ENCODE results near the gene KCNQ4. TPM values are rescaled to one million over a fixed set of nuclear protein-coding genes. Genes with fewer than 3 reads are reported as not detected.

Gene KCNQ4
- polyA plus RNA-seq, 3 donors = 0.67 to 0.88 (median 0.70) TPM

DNA sequence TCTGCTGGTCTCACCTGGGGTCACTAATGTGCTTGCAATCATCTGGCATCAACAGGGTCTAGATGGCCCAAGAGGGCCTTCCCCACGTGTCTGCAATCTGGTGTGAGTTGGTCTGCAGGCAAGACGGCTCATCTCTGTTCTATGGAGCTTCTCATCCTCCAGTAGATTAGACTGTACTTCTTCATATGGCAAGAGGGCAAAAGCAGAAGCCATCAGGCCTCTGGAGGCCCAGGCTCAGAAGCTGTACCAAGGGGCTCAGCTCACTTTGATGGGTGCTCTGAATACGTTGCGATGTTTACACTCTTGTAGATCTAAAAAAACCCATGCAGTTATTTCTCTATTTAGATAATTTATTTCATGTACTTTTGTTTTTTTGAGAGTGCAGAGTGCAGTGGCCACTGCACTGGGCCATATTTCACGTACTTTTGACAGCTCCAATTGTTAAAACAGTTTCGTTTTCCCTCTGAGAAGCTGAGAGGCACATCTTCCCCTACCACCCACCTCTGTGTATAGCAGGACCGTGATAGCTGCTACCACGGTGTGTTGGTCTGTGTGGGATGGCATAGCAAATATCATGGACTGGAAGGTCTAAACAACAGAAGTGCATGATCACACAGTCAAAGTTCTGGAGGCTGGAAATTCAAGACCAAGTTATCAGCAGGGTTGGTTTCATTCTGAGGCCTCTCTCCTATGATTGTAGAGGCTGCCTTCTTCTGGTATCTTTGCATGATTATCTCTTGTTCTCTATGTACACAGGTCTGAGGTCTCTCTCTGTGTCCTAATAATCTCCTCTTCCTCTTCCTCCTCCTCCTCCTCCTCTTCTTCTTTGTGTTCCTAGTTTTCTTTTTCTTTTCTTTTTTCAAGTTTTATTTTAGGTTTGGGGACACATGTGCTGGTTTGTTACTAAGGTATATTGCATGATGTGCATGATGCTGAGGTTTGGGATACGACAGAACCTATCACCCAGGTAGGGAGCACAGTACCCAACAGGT is 61.6 kb downstream of the KCNQ4 start:
- H3K27ac ChIP-seq (ENCODE audit: low read depth, low read length) = no peak overlapping the region
- WGBS, 3 donors = 54 to 68% (median 63%) methylated on average over 9 of the region's 9 CpGs

DNA sequence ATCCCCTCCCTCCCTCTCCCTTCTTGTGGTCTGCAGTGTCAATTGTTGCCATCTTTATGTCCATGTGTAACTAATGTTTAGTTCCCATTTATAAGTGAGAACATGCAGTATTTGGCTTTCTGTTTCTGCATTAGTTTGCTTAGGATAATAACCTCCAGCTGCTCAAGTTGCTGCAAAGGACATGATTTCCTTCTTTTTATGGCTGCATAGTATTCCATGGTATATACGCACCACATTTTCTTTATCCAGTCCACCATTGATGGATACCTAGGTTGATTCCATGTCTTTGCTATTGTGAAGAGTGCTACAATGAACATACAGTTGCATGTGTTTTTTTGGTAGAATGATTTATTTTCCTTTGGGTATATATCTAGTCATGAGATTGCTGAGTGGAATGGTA is 62.3 kb downstream of the KCNQ4 start:
- no peak overlapping the region for H3K27ac ChIP-seq (ENCODE audit: low read depth, low read length)
- 97 to 98% (median 97%) methylated on average over 1 of the region's 1 CpG for WGBS, 3 donors

DNA sequence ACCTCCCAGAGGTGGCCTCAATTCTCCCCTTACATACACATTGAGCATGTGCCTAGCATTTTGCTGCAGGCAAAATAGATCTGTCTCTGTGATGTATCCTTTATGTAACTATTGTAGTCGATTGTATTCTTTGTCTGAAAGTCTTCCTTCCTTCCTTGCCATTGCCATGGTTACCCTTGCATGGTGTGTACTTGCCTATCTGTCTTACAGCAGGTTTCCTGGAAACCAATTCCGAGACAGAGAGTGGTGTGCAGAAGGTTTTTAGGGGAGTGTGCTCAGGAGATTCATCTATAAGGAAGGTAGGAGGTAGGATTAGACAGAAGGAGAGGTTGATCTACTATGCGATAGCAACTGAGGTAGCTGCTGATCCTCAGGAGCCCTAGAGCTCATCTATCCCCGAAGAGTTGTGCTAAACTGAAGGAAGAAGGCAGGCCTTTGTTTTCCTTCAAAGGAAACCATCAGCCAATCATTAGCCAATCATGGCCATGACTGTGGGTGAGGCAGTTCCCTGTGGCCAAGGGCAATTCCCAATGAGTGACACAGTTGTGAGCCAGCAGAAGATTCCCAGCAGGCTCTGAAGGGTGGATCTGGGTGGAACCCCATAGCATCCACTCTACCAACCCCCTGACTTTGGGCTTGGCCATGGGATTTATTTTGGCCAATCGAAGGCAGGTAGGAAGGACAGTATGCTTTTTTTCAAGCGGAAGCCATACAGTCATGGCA is 63.6 kb downstream of the KCNQ4 start:
- H3K27ac ChIP-seq (ENCODE audit: low read depth, low read length) = no peak overlapping the region
- 75 to 85% (median 81%) methylated on average over 6 of the region's 6 CpGs for WGBS, 3 donors

DNA sequence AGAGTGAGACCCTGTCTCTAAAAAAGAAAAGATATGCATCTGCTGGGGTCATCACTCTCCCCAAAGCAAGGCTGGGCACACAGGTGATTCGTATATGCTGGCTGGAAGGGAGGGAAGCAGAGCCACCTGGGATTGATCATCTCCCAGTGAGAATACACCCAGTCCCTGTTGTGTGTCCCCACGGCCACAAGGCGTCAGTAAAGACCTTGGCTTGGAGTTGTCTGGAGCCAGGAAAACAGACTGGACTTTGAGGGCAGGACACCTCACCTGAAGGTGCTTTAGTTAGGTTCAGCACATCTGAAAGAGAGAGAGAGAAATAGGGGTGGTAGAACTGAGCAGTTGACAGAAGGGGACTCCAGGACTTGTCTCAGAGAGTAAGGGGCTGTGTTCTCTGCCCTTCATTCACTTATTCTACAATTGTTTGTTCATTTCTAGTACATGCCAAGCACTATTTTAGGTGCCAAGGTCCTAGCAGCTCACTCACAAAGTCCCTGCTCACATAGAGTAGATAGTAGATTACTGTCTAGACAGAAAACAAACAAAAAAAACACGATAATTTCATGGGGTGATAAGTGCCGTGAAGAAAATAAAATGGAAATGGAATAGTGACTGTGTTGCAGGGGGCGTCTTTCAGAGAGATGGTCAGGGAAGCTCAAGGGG is 65.1 kb downstream of the KCNQ4 start:
- H3K27ac ChIP-seq (ENCODE audit: low read depth, low read length) = no peak overlapping the region
- WGBS, 3 donors = 21 to 65% (median 55%) methylated on average over 6 of the region's 6 CpGs

DNA sequence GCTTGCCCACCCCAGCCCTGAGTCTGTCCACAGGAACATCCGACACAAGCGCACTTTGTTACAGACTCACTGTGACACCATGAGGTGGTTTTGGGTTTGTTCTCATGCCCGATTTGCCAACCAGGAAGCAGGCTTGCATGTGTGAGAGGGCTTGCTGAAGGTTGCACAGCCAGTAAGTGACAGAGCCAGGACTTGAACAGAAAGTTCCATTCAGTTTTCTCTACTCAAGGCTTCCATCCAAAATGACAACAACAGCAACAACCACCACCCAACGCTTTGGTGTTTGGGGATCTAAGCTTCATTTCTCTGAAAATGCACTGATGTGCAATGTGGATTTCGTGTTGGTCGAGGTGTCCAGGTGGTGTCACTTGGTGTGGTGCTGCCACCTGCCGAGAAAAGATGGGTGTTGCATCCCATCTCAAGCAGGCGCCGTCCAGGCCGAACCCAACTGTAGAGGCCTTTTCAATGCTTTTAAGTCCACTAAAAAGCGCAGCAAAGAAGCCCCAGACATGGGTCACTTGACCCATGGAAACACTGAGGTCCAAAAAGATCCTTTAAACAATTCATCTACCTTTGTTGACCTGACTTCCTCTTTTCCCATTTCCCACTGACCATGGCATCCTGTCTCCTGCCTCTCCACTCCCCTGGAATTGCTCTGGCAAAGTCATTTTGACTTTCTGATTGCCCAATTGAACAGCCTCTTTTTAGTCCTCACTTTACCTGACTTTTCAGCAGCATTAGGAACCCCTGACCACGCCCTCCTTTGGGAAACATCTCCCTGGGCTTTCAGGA is 66.4 kb downstream of the KCNQ4 start:
- 12 to 20% (median 17%) methylated on average over 12 of the region's 12 CpGs for WGBS, 3 donors
- H3K27ac ChIP-seq (ENCODE audit: low read depth, low read length) = no peak overlapping the region

DNA sequence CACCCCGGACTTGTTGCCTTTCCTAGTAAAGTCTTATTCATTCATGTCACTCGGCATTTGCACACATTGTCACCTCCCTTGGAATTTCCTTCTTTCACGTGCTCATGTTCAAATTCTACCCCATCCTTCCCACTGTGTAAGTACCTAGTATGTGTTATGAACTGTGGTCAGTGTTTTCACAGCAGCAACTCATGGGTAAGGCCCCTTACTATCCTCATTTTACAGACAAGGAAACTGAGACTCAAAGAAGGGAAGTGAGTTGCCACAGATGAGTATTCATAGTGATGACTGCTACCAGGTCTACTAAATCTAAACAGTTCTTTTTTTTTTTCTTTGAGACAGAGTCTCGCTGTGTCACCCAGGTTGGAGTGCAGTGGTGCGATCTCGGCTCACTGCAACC is 68.1 kb downstream of the KCNQ4 start:
- 89 to 94% (median 89%) methylated on average over 6 of the region's 6 CpGs for WGBS, 3 donors
- no peak overlapping the region for H3K27ac ChIP-seq (ENCODE audit: low read depth, low read length)

DNA sequence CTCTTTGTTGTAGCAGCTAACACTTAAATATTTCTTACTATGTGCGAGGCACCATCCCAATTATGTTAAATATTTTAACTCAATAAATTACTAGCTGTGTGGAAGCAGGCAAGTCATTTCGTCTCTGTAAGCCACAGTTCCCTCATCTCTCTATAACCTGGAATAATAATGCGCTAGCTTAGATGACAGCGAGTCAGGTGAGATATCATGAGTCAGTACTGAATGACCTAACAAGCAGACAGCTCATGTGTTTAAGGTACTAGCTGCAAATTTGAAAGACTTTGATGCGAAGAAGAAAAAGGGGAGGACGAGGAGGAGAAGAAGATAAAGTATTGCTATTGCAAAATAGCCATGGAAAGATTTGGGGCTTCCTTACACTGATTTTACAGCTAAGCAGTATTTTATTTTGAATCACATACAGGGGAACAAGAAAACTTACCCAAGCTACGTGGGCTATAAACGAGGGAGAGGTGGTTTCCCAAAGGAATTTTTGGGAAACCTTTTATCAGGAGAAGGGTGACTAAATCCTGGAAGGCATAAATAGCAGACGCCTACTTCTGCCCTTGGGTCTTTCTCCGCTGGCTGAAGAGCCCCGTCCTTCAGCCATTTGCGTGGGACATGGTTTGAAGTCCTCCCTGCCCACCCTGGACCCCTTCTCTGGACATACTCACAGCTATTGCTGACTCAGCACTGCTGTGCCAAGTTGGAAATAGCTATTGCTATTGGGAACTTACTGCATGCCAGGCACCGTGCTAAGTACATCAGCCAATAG is 69.7 kb downstream of the KCNQ4 start:
- no peak overlapping the region for H3K27ac ChIP-seq (ENCODE audit: low read depth, low read length)
- 68 to 90% (median 71%) methylated on average over 13 of the region's 13 CpGs for WGBS, 3 donors

DNA sequence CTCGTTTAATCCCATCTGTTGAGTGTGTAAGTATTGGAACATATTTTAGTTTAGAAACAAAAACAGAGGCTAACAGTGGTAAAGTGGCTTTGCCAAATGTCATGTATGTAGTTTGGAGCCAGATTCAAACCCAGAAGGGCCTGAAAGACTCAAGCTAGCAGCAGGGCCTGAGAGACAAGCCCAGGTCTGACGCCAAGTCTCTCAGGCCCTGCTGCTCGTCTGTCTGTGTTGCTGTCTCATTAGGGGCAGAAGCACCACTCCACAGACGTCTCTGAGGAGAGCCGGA is 70.2 kb downstream of the KCNQ4 start:
- WGBS, 3 donors = 58 to 76% (median 60%) methylated on average over 5 of the region's 5 CpGs
- H3K27ac ChIP-seq (ENCODE audit: low read depth, low read length) = no peak overlapping the region

DNA sequence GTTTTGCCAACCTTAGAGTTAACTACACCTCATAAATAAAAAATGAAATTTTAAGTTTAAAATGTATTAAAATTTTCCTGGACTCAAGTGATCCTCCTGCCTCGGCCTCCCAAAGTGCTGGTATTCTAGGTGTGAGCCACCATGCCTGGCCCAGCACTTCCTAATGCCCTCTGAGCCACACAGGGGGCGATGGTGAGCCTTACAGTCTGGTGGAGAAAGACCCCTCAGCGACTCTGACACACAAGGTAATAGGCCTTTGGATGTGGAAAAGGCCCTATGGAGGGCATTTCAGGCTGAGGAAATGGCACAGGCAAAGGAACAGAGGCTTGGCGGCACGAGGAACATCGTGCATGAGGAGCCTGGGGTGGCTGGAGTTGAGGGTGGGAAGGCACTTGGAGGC is 71.9 kb downstream of the KCNQ4 start:
- no peak overlapping the region for H3K27ac ChIP-seq (ENCODE audit: low read depth, low read length)
- 78 to 90% (median 83%) methylated on average over 6 of the region's 6 CpGs for WGBS, 3 donors

DNA sequence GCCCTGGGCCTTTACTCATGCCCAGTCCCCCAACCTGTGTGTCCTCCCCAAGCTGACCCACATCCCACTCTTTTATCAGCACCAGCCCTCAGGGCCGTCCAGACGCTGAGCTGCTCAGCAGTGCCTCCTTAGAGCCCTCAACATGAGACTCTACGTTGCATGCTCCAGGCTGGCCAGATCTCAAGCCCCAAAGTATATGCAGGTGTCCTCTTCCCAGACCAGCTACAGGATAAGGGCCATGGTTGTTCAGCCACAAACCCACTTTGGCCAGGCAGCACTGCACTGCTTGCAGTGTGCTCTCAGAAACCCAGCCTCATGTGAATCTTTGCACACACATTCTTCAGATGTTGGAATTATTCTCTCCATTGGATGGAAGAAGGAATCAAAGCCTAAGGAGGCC is 72.5 kb downstream of the KCNQ4 start:
- H3K27ac ChIP-seq (ENCODE audit: low read depth, low read length) = no peak overlapping the region
- 38 to 75% (median 74%) methylated on average over 3 of the region's 3 CpGs for WGBS, 3 donors

DNA sequence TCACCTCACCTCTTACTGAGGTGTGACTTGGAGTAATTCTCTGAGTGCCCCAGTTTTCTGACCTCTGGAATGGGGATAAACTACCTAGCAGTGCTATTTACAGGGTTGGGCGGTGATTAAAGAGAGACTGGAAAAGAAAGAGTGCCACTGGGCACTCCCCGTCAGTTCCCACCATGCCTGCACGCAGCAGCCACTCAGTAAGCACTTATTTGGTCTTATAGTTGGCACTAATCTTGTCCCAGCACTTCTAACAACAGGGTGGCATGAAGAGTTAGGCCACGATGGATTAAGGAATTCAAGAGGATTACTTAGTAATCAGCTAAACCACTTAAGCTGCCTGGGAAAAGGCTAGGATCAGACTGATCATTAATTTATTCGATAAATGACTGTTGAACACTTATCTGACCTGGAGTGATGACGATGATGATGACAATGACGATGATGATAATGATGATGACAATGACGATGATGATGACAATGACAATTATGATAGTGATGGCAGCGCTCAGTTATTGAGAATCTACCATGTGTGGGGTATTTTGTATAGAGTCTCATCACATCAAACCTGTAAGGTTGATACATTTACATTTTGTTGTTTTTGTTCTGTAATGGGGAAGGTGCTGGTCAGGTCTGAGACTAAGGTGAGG is 73.2 kb downstream of the KCNQ4 start:
- WGBS, 3 donors = 89 to 97% (median 97%) methylated on average over 9 of the region's 9 CpGs
- no peak overlapping the region for H3K27ac ChIP-seq (ENCODE audit: low read depth, low read length)

DNA sequence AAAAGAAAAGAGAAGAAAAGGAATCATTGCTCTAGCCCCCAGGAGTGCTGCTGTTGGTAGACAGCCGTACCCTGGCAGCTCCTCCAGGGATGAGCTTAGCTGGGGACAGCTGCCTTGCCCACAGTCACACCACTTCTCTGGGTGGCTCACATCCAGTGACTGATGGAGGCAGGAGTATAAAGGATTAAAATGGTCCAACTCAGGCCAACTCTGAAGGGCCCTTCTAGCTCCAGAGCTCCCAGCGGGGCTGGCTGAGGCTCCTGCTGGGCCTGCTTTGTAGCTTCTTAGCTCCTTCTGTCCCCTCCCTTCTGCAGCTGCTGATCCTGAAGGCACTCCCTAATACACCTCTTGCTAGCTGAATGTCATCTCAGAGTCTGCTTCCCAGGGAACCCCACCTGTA is 74.2 kb downstream of the KCNQ4 start:
- H3K27ac ChIP-seq (ENCODE audit: low read depth, low read length) = no peak overlapping the region
- 95 to 97% (median 96%) methylated on average over 2 of the region's 2 CpGs for WGBS, 3 donors

DNA sequence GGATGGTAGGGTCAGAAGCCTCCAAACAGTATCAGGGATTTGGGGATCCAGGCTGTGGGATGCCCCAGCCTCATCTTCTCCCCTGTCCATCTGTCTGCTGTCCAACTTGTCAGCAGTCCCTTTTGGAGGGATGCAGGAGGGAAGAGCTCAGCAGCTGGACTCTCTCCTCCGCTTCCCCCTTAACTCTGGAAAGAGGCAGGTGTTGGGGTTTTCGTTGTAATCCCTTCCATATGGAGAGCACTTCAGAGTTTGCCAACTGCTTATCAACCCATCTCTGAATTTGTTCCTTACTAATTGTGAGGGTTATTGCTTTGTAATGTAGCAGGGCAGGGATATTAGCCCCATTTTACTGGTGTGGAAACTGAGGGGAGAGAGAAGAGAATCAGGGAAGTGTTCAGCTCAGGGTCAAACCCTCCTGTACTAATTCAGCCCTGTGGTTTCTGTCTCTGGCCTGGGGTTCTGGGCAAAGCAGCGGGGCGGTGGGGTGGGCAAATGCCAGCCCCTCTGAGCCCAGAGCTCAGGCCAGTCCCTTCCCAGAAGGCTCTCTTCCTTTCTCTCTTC is 75.3 kb downstream of the KCNQ4 start:
- H3K27ac ChIP-seq (ENCODE audit: low read depth, low read length) = no peak overlapping the region
- WGBS, 3 donors = 89 to 95% (median 91%) methylated on average over 4 of the region's 4 CpGs

DNA sequence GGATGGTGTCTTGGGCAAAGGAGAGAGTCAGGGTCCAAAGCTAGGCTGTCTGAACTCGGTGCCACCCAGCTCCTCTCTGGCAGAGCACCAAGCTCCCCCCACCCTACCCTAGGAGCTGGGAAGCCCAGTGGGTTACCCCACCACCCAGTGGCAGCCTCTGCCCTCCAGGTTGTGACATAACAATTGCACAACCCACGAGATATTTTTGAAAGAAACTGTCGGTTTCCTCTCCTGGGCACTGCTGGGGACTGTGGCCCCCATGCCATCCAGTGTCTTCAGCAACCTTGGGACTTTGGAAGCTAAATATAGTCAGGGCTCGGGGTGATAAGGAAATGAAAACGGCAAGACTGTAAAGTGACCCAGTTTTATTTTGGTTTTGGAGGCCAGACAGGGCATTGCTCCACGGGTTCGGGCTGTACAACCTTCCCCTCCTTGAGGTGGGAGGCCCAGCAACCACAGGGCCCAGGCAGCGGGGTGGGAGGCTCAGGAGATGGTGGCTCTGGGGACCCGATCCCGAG is 77.2 kb downstream of the KCNQ4 start:
- WGBS, 3 donors = 22 to 26% (median 23%) methylated on average over 10 of the region's 10 CpGs
- H3K27ac ChIP-seq (ENCODE audit: low read depth, low read length) = no peak overlapping the region

DNA sequence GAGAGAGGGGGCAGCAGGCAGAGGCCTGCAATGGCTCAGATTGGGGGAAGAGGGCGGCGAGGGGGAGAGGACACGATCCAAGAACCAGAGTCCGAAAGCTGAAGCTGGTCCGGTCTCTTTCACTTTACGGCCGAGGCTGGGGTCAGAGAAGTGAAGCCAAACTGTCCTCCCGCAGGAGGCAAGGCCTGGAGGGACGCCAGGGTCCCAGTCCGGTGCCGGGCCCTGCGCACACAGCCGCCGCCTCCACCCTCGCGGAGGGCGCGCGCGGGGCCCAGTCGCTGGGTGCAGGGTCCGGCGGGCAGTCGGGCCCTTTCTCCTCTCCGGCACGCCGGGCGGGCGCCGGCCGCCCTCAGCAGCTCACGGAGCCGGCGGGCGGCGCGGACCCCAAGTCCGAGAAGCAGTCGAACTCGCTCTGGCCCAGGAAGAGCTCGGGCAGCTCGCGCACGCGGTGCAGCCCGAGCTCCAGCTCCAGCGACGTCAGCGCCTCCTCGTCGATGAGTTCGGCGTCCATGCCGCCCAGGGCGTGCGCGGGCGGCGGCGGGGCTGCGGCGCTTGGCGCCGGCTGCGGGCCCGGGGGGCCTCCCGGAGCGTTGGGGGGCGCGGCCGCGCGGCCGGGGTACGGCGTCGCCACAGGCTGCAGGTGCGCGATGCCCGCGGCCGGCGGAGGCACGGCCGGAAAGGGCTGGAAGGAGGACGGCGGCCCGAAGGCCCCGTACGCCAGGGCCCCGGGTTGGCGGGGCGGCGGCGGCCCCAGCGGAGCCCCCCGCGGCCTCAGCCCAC is 77.8 kb downstream of the KCNQ4 start:
- WGBS, 3 donors = 2 to 3% (median 2%) methylated on average over 78 to 98 of the region's 98 CpGs
- no peak overlapping the region for H3K27ac ChIP-seq (ENCODE audit: low read depth, low read length)
